Measurements from ENCODE around the gene MAGEB6.
"Not testable (repeated sequence)": the region's sequence is repeated elsewhere in the genome, so short reads cannot be mapped to it uniquely, and the experiment has no call there.

DNA sequence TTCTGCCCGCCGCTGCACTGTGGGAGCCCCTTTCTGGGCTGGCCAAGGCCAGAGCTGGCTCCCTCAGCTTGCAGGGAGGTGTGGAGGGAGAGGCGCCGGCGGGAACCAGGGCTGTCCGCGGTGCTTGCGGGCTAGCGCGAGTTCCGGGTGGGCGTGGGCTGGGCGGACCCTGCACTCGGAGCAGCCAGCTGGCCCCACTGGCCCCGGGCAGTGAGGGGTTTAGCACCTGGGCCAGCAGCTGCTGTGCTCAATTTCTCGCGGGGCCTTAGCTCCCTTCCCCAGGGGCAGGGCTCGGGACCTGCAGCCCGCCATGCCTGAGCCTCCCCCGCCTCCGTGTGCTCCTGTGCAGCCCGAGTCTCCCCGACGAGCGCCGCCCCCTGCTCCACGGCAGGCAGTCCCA lies 12.5 kb downstream of the MAGEB6 start:
- not testable (repeated sequence) for TF ChIP-seq CTCF (IDR thresholded peaks at IDR 0.05; ENCODE audit: low read depth, low read length); MYC (IDR thresholded peaks at IDR 0.05; ENCODE audit: low read depth, low read length); POLR2A (IDR thresholded peaks at IDR 0.05; ENCODE audit: extremely low read depth, insufficient read length); MAX (IDR thresholded peaks at IDR 0.05; ENCODE audit: low read depth, low read length)
